Lower leg skin (tissue), 4 donors: ENCODE data around the gene RPL14. TPM values are rescaled to one million over a fixed set of nuclear protein-coding genes. Genes with fewer than 3 reads are reported as not detected.
A peak's percentile ranks its signal among the peaks of the same experiment; 100 is the strongest.

Experiments
- DNase-seq, 2 donors: peaks; one replicate each; pipeline ENCODE4 v3.0.0-alpha.2; 2019; ENCODE audit warnings: low spot score in 2 of 2
- H3K4me3 ChIP-seq: fragments of 200-600 bp; sonication (generic); 2 replicates; pipeline ENCODE4 v1.5.1; 2017; ENCODE audit warnings: mild to moderate bottlenecking, low read depth; ENCODE audit not compliant: poor library complexity, severe bottlenecking
- CTCF ChIP-seq, 3 donors: fragments of 450-650 bp; IDR thresholded peaks; one replicate each; pipeline ENCODE4 v1.5.1; 2016; ENCODE audit warnings: antibody characterized with exemption in 3 of 3, mild to moderate bottlenecking in 3 of 3, moderate library complexity in 2 of 3
- POLR2A ChIP-seq, 2 donors: fragments of 450-650 bp; IDR thresholded peaks; one replicate each; pipeline ENCODE4 v1.6.1; 2016 to 2017; ENCODE audit warnings: antibody characterized with exemption in 2 of 2, mild to moderate bottlenecking in 1 of 2, moderate library complexity in 1 of 2
- WGBS, 2 donors: methylation state at CpG; one replicate each; pipeline ENCODE4 v1.1.5; 2018; 5-methylcytosine and 5-hydroxymethylcytosine counted together
- intact Hi-C: fragments of 100-400 bp; cut with DNase I; formaldehyde crosslinking; loops from one replicate; pipeline ENCODE4 v1.15.0; 2023; ENCODE audit warnings: low total_unique reads
- total RNA-seq, 4 donors: library from RNA; depleted of rRNA; stranded (reverse); fragments of >200 nt; gene quantifications; one replicate each; pipeline ENCODE4 v1.1.0, GENCODE V29; 2016

Gene RPL14
- total RNA-seq, 4 donors from 2014 or later: 452 to 555 (median 498) TPM

- peak within 1 kb of the TSS; percentile 82 for H3K4me3 ChIP-seq
- TF ChIP-seq CTCF (IDR thresholded peaks at IDR 0.05) (no peak), POLR2A (IDR thresholded peaks at IDR 0.05) (no peak)
- intact Hi-C loops: no loop called here
- DNase-seq: peak; percentile 61 to 93
- 10 to 11% methylated on average over 48 of the region's 48 CpGs for WGBS, 2 donors
These were observed 19.6 kb downstream of the RPL14 start, which contains the start of gene ZNF619 for GRCh38 chr3:40476478-40477470. Gene ZNF619 (plus strand): TSS chr3:40477122. CDS start chr3:40477980, 858 bp downstream.

GRCh38 chr3:40477666-40478065 lies 20.5 kb downstream of the RPL14 start:
- 24 to 35% methylated on average over 4 of the region's 4 CpGs for WGBS, 2 donors
- TF ChIP-seq POLR2A (IDR thresholded peaks at IDR 0.05) (no peak), CTCF (IDR thresholded peaks at IDR 0.05) (no peak)
- DNase-seq: no peak
- intact Hi-C loops: no loop called here
- no peak overlapping the region for H3K4me3 ChIP-seq

- intact Hi-C loops: no loop called here
- WGBS, 2 donors: 94 to 97% methylated on average over 3 of the region's 3 CpGs
- TF ChIP-seq CTCF (IDR thresholded peaks at IDR 0.05): no peak
- no peak for TF ChIP-seq POLR2A (IDR thresholded peaks at IDR 0.05)
- no peak overlapping the region for H3K4me3 ChIP-seq
- DNase-seq: no peak
These were observed 30.0 kb downstream of the RPL14 start for GRCh38 chr3:40487172-40487571.

GRCh38 chr3:40490916-40491315 lies 33.8 kb downstream of the RPL14 start:
- DNase-seq: no peak
- intact Hi-C loops: no loop called here
- no peak overlapping the region for H3K4me3 ChIP-seq
- no peak for TF ChIP-seq POLR2A (IDR thresholded peaks at IDR 0.05)
- no peak for TF ChIP-seq CTCF (IDR thresholded peaks at IDR 0.05)
- WGBS, 2 donors: 87 to 89% methylated on average over 5 of the region's 5 CpGs

GRCh38 chr3:40494698-40495097 lies 37.6 kb downstream of the RPL14 start:
- WGBS, 2 donors: 13 to 35% methylated on average over 2 of the region's 2 CpGs
- DNase-seq: no peak
- intact Hi-C loops: no loop called here
- TF ChIP-seq CTCF (IDR thresholded peaks at IDR 0.05) (no peak), POLR2A (IDR thresholded peaks at IDR 0.05) (no peak)
- no peak overlapping the region for H3K4me3 ChIP-seq
